Vagina (tissue), 2 donors: ENCODE results near the gene GLYATL3. TPM values are rescaled to one million over a fixed set of nuclear protein-coding genes. Genes with fewer than 3 reads are reported as not detected.

Source experiments
- DNase-seq, 2 donors: peaks; one replicate each; pipeline ENCODE4 v3.0.0-alpha.2; 2017; ENCODE audit errors: extremely low spot score in 2 of 2
- H3K27ac ChIP-seq: fragments of 200-600 bp; sonication (generic); one replicate; pipeline ENCODE4 v1.5.1; 2019
- H3K27me3 ChIP-seq: fragments of 200-600 bp; sonication (generic); one replicate; pipeline ENCODE4 v1.5.1; 2019
- H3K36me3 ChIP-seq, 2 donors: fragments of 200-600 bp; sonication (generic); one replicate each; pipeline ENCODE4 v1.5.1; 2017 to 2019
- H3K4me1 ChIP-seq: fragments of 200-600 bp; sonication (generic); one replicate; pipeline ENCODE4 v1.5.1; 2019
- H3K4me3 ChIP-seq, 2 donors: fragments of 200-600 bp; sonication (generic); 1 replicate in 1 of 2; 2 replicates in 1 of 2; pipeline ENCODE4 v1.5.1; 2016 to 2019
- H3K9me3 ChIP-seq: fragments of 200-600 bp; sonication (generic); one replicate; pipeline ENCODE4 v1.5.1; 2019
- CTCF ChIP-seq, 3 experiments: fragments of 450-650 bp in 2 of 3; fragments of 200-600 bp in 1 of 3; sonication (generic) in 1 of 3; IDR thresholded peaks; one replicate each; pipeline ENCODE4 v1.5.1; 2017 to 2019; ENCODE audit warnings: antibody characterized with exemption in 3 of 3, mild to moderate bottlenecking in 2 of 3, moderate library complexity in 2 of 3
- POLR2A ChIP-seq, 2 donors: fragments of 450-650 bp; IDR thresholded peaks; one replicate each; pipeline ENCODE4 v1.6.1; 2017; ENCODE audit warnings: antibody characterized with exemption in 2 of 2, mild to moderate bottlenecking in 2 of 2, moderate library complexity in 2 of 2
- POLR2AphosphoS5 ChIP-seq, 2 donors: sonication (generic); formaldehyde crosslinking; IDR thresholded peaks; one replicate each; pipeline ENCODE4 v1.9.0; 2017; ENCODE audit warnings: antibody characterized with exemption in 2 of 2, mild to moderate bottlenecking in 2 of 2, low read depth in 1 of 2; ENCODE audit not compliant: insufficient read depth in 1 of 2
- intact Hi-C: fragments of 100-400 bp; cut with DNase I; formaldehyde crosslinking; loops from one replicate; pipeline ENCODE4 v1.15.1; 2023
- total RNA-seq: library from RNA; depleted of rRNA; stranded (reverse); fragments of >200 nt; gene quantifications from one replicate; pipeline ENCODE4 v1.2.3, GENCODE V29; 2016

GLYATL3 gene
- total RNA-seq, 1 donor from 2014 or later: not detected

GRCh38 chr6:49551866-49552129, 52.1 kb downstream of the GLYATL3 start:
- H3K36me3 ChIP-seq: no peaks in the 10 kb centered on the region
- peaks cover 20% of the 10 kb centered on the region for H3K4me1 ChIP-seq
- no peak for DNase-seq
- no peaks in the 10 kb centered on the region for H3K9me3 ChIP-seq
- H3K27ac ChIP-seq: no peak overlapping the region
- intact Hi-C loops: no loop called here
- TF ChIP-seq POLR2AphosphoS5 (IDR thresholded peaks at IDR 0.05; ENCODE audit: insufficient read depth in 1 of 2, low read depth in 1 of 2) (no peak), POLR2A (IDR thresholded peaks at IDR 0.05) (no peak), CTCF (IDR thresholded peaks at IDR 0.05) (no peak)
- H3K27me3 ChIP-seq: no peaks in the 10 kb centered on the region
- peak overlapping the region; percentile 52 to 59 for H3K4me3 ChIP-seq

GRCh38 chr6:49552596-49552995, 52.9 kb downstream of the GLYATL3 start:
- H3K4me1 ChIP-seq: peaks cover 24% of the 10 kb centered on the region

GRCh38 chr6:49553384-49553783, 53.7 kb downstream of the GLYATL3 start:
- H3K27me3 ChIP-seq: no peaks in the 10 kb centered on the region
- TF ChIP-seq CTCF (IDR thresholded peaks at IDR 0.05) (no peak), POLR2AphosphoS5 (IDR thresholded peaks at IDR 0.05; ENCODE audit: insufficient read depth in 1 of 2, low read depth in 1 of 2) (peak in 1 of 2 donors; percentile 69)
- H3K4me3 ChIP-seq: no peak overlapping the region
- peak overlapping the region; percentile 1 for H3K27ac ChIP-seq
- no peaks in the 10 kb centered on the region for H3K9me3 ChIP-seq
- H3K4me1 ChIP-seq: peaks cover 24% of the 10 kb centered on the region
- intact Hi-C loops: no loop called here
- no peak for DNase-seq
- H3K36me3 ChIP-seq: no peaks in the 10 kb centered on the region

More at GRCh38 chr6:49552596-49552995, 52.9 kb downstream of the GLYATL3 start:
- Histone ChIP-seq H3K4me3 (peak overlapping the region in 1 of 2 donors; percentile 59), H3K9me3 (no peaks in the 10 kb centered on the region), H3K36me3 (no peaks in the 10 kb centered on the region), H3K27me3 (no peaks in the 10 kb centered on the region), H3K27ac (no peak overlapping the region)
- TF ChIP-seq POLR2A (IDR thresholded peaks at IDR 0.05) (no peak), CTCF (IDR thresholded peaks at IDR 0.05) (no peak), POLR2AphosphoS5 (IDR thresholded peaks at IDR 0.05; ENCODE audit: insufficient read depth in 1 of 2, low read depth in 1 of 2) (no peak)
- DNase-seq: no peak
- intact Hi-C loops: no loop called here

GRCh38 chr6:49555951-49556350, 56.2 kb downstream of the GLYATL3 start:
- no peaks in the 10 kb centered on the region for H3K9me3 ChIP-seq
- DNase-seq: no peak
- H3K4me1 ChIP-seq: peaks cover 14% of the 10 kb centered on the region
- no peaks in the 10 kb centered on the region for H3K36me3 ChIP-seq
- intact Hi-C loops: no loop called here
- H3K27ac ChIP-seq: no peak overlapping the region
- H3K4me3 ChIP-seq: no peak overlapping the region
- no peaks in the 10 kb centered on the region for H3K27me3 ChIP-seq
- TF ChIP-seq CTCF (IDR thresholded peaks at IDR 0.05): no peak
- TF ChIP-seq POLR2AphosphoS5 (IDR thresholded peaks at IDR 0.05; ENCODE audit: insufficient read depth in 1 of 2, low read depth in 1 of 2): no peak
- TF ChIP-seq POLR2A (IDR thresholded peaks at IDR 0.05): no peak

GRCh38 chr6:49556429-49556837, 56.7 kb downstream of the GLYATL3 start:
- DNase-seq: no peak
- H3K9me3 ChIP-seq: no peaks in the 10 kb centered on the region

More at GRCh38 chr6:49556429-49556837, 56.7 kb downstream of the GLYATL3 start:
- no peak overlapping the region for H3K4me3 ChIP-seq
- H3K36me3 ChIP-seq: no peaks in the 10 kb centered on the region
- H3K4me1 ChIP-seq: peaks cover 14% of the 10 kb centered on the region
- no peak overlapping the region for H3K27ac ChIP-seq
- TF ChIP-seq POLR2AphosphoS5 (IDR thresholded peaks at IDR 0.05; ENCODE audit: insufficient read depth in 1 of 2, low read depth in 1 of 2) (peak in 1 of 2 donors; percentile 91), POLR2A (IDR thresholded peaks at IDR 0.05) (no peak)
- intact Hi-C loops: no loop called here
- H3K27me3 ChIP-seq: no peaks in the 10 kb centered on the region
